Activated CD4-positive, alpha-beta memory T cell treated with anti-CD3 and anti-CD28 coated beads for 36 hours (primary cell): ENCODE data around the gene BSG. TPM values are rescaled to one million over a fixed set of nuclear protein-coding genes. Genes with fewer than 3 reads are reported as not detected.

Experiments used
- CTCF ChIA-PET: fragments of 350-600 bp; sonication (Branson Sonifier 250); formaldehyde crosslinking; loops from one replicate; lab custom pipeline; 2021; ENCODE audit warnings: antibody characterized with exemption, inconsistent platforms; lab: Charles Lee
- POLR2A ChIA-PET: fragments of 350-600 bp; sonication (Branson Sonifier 250); formaldehyde crosslinking; loops from one replicate; lab custom pipeline; 2021; ENCODE audit warnings: antibody characterized with exemption; lab: Charles Lee
- DNase-seq: peaks from one replicate; pipeline ENCODE4 v3.0.0-alpha.2; 2020
- H3K27ac Mint-ChIP-seq: one replicate; pipeline ENCODE4 v1.8.0; 2021; ENCODE audit warnings: mixed read lengths
- H3K27me3 Mint-ChIP-seq: one replicate; pipeline ENCODE4 v1.8.0; 2021; ENCODE audit warnings: mixed read lengths
- H3K36me3 Mint-ChIP-seq: one replicate; pipeline ENCODE4 v1.8.0; 2021; ENCODE audit warnings: mixed read lengths
- H3K4me1 Mint-ChIP-seq: one replicate; pipeline ENCODE4 v1.8.0; 2021; ENCODE audit warnings: low read depth, mixed read lengths
- H3K4me3 Mint-ChIP-seq: one replicate; pipeline ENCODE4 v1.8.0; 2021; ENCODE audit warnings: mild to moderate bottlenecking, mixed read lengths
- H3K9me3 Mint-ChIP-seq: one replicate; pipeline ENCODE4 v1.8.0; 2021; ENCODE audit warnings: mixed read lengths
- intact Hi-C: fragments of 100-400 bp; cut with micrococcal nuclease; formaldehyde crosslinking; loops from one replicate; pipeline ENCODE4 v1.15.1; 2023
- total RNA-seq, 2 experiments: library from RNA; stranded (reverse); gene quantifications; one replicate each; pipeline ENCODE4 v1.2.3, GENCODE V29; 2021

Gene BSG
- total RNA-seq, 2 experiments from 2014 or later = 185 to 205 TPM

DNA sequence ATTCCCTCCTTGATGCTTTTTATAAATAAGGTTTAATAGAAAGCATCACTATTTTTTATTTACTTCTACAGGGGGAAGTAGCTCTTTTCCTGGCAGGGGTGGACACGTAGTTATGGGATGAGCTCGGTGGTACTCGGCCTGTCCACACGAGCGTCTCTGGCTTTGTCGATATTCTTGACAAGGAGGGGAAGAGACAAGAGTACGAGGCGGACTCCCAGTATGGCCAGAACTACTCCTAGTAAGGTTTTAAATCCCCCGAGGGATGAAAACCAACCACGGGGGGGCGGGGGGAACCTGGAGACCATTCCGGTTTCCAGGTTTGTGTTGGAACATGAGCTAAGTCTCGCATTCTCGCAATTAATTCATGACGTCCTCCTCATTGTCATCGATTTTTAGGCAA, 5.6 kb upstream of the BSG start:
- no peaks in the 10 kb centered on the region for H3K9me3 Mint-ChIP-seq
- H3K36me3 Mint-ChIP-seq = peaks cover 4% of the 10 kb centered on the region
- intact Hi-C loops = no loop called here
- H3K4me3 Mint-ChIP-seq = no peak overlapping the region
- peaks cover 8% of the 10 kb centered on the region for H3K4me1 Mint-ChIP-seq
- ChIA-PET CTCF (interaction anchor here (0.8 to 2.1 kb wide), 2 partner anchors 18 to 56 kb away, joined by 3 to 4 read pairs; no protein-coding TSS in a partner anchor), POLR2A (interaction anchor here (0.5 kb wide), 1 partner anchor 37 kb away, joined by 4 read pairs; no protein-coding TSS in a partner anchor)
- H3K27me3 Mint-ChIP-seq = no peaks in the 10 kb centered on the region
- DNase-seq = no peak
- H3K27ac Mint-ChIP-seq = no peak overlapping the region

- CTCF ChIA-PET = interaction anchor here (0.8 to 2.1 kb wide), 2 partner anchors 18 to 57 kb away, joined by 3 to 4 read pairs; no protein-coding TSS in a partner anchor
- no peaks in the 10 kb centered on the region for H3K9me3 Mint-ChIP-seq
- peaks cover 10% of the 10 kb centered on the region for H3K4me1 Mint-ChIP-seq
- no peak overlapping the region for H3K27ac Mint-ChIP-seq
- peaks cover 4% of the 10 kb centered on the region for H3K36me3 Mint-ChIP-seq
- H3K27me3 Mint-ChIP-seq = no peaks in the 10 kb centered on the region
- intact Hi-C loops = no loop called here
- no peak overlapping the region for H3K4me3 Mint-ChIP-seq
- no peak for DNase-seq
- POLR2A ChIA-PET = interaction anchor here (0.5 kb wide), 1 partner anchor 38 kb away, joined by 4 read pairs; no protein-coding TSS in a partner anchor
Observed at GRCh38 chr19:567296-567900, 5.0 kb upstream of the BSG start.

DNA sequence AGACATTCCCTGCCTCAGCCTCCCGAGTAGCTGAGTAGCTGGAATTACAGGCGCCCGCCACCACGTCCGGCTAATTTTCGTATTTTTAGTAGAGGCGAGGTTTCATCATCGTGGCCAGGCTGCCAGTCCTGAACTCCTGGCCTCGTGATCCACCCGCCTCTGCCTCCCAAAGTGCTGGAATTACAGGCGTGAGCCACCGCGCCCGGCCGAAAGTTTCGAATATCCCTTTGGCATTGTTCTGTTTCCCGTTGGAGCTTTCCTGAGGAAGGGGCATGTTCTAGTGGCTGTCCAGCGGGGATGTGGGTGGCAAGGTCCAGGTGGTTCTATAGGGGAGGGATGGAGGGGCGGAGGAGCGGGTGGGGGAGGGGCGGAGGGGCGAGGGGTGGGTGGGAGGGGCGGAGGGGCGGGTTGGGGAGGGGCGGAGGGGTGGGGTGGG, 2.1 kb upstream of the BSG start:
- H3K27me3 Mint-ChIP-seq = no peaks in the 10 kb centered on the region
- peaks cover 26% of the 10 kb centered on the region for H3K4me1 Mint-ChIP-seq
- POLR2A ChIA-PET = no interaction called here
- peak overlapping the region; percentile 63 for H3K4me3 Mint-ChIP-seq
- H3K36me3 Mint-ChIP-seq = peaks cover 4% of the 10 kb centered on the region
- H3K27ac Mint-ChIP-seq = peak overlapping the region; percentile 79
- CTCF ChIA-PET = no interaction called here
- no peaks in the 10 kb centered on the region for H3K9me3 Mint-ChIP-seq
- intact Hi-C loops = no loop called here
- no peak for DNase-seq

DNA sequence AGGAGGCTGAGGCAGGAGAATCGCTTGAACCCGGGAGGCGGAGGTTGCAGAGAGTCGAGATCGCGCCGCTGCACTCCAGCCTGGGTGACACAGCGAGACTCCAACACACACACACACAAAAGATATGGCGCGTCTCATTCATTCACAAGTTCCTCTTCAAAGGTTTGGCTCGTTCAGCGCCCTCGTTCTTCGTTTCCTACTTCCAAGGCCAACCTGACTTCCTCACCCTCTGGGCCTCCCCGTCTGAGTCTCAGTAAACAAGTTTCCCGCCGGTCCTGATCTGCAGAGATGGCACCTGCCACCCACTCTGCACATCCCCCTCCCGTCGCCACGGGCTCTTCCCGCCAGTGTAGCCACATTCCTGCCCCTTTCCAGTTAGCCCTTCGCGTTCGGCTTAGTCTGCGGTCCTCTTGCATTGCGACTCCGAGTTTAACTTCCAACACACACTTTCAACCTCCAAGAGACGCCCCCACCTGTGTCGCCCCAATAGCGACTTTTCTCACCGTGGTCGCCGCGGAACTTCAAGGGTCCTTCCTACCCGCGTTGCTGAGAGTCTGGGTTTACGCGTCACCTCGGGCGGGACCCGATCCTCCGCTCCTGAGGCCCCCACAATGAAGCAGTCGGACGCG, 1.3 kb upstream of the BSG start:
- no peaks in the 10 kb centered on the region for H3K27me3 Mint-ChIP-seq
- peak overlapping the region; percentile 92 for H3K4me3 Mint-ChIP-seq
- DNase-seq = peak; percentile 75
- H3K36me3 Mint-ChIP-seq = peaks cover 4% of the 10 kb centered on the region
- intact Hi-C loops = no loop called here
- peak overlapping the region; percentile 93 for H3K27ac Mint-ChIP-seq
- ChIA-PET POLR2A (interaction anchor here (0.6 to 1.1 kb wide), 2 partner anchors 28 to 61 kb away, joined by 3 to 5 read pairs; no protein-coding TSS in a partner anchor), CTCF (interaction anchor here (1.7 kb wide), 1 partner anchor 60 kb away, joined by 8 read pairs; no protein-coding TSS in a partner anchor)
- no peaks in the 10 kb centered on the region for H3K9me3 Mint-ChIP-seq
- H3K4me1 Mint-ChIP-seq = peaks cover 29% of the 10 kb centered on the region

- Mint-ChIP-seq H3K4me1 (peaks cover 31% of the 10 kb centered on the region), H3K4me3 (peak overlapping the region; percentile 92), H3K27me3 (no peaks in the 10 kb centered on the region), H3K9me3 (no peaks in the 10 kb centered on the region), H3K36me3 (peaks cover 4% of the 10 kb centered on the region), H3K27ac (peak overlapping the region; percentile 93)
- ChIA-PET CTCF (interaction anchor here (1.7 kb wide), 1 partner anchor 61 kb away, joined by 8 read pairs; no protein-coding TSS in a partner anchor), POLR2A (interaction anchor here (0.6 to 1.1 kb wide), 2 partner anchors 29 to 61 kb away, joined by 3 to 5 read pairs; no protein-coding TSS in a partner anchor)
- intact Hi-C loops = no loop called here
- DNase-seq = peak; percentile 46
Observed at GRCh38 chr19:571566-571974, 826 bp upstream of the BSG start.

DNA sequence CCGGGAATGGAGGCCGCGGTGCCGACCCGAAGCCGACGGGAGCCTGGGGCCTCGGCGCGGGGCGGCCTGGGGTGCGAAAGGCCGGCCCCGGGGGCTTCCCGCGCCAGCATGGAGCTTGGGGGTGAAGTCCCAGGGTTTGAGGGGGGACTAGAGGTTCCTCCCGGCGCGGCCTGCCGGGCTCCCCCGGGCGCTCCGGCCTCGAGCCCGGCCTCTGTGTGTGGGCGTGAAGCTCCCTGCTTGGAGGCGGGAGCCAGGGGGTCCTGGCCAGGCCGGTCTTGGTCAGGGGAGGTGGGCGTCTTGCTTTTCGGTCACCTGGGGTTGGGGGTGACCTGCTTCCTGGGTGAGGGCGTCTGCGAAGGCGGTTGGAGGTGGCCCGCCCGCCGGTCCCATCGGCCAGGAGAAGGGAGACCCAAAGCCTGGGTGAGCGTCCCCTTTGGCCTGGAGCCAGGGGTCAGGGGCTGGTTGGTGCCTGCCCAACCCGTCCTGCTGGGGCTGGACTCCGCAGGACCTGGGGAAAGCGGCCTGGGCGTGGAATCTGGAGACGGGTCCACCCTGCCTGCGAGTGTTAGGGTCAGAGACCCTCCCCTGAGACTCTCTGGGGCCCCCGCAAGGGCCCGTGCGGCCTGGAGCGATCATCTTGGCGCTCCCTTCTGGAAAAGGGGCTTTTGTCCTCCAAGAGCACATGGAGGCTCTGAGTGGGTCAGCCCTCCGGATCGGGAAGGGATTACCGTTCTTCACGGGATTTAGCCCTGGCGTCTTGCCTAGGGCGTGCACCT, 535 bp downstream of the BSG start:
- H3K36me3 Mint-ChIP-seq = peaks cover 4% of the 10 kb centered on the region
- peak overlapping the region; percentile 84 for H3K4me3 Mint-ChIP-seq
- no peaks in the 10 kb centered on the region for H3K9me3 Mint-ChIP-seq
- peak; percentile 34 for DNase-seq
- CTCF ChIA-PET = interaction anchor here (0.6 to 1.7 kb wide), 2 partner anchors 13 to 62 kb away, joined by 3 to 8 read pairs; no protein-coding TSS in a partner anchor
- peak overlapping the region; percentile 76 for H3K27ac Mint-ChIP-seq
- H3K27me3 Mint-ChIP-seq = no peaks in the 10 kb centered on the region
- intact Hi-C loops = loop anchor here (1.0 to 2.0 kb wide), 6 partner anchors 38 to 224 kb away; partner anchors contain the start of genes CDC34, PTBP1 and TPGS1
- POLR2A ChIA-PET = interaction anchor here (0.6 to 1.1 kb wide), 4 partner anchors 25 to 84 kb away, joined by 3 read pairs; no protein-coding TSS in a partner anchor
- peaks cover 36% of the 10 kb centered on the region for H3K4me1 Mint-ChIP-seq

GRCh38 chr19:573519-573825, 1.1 kb downstream of the BSG start:
- no peak for DNase-seq
- H3K4me3 Mint-ChIP-seq = peak overlapping the region; percentile 77
- no peak overlapping the region for H3K27ac Mint-ChIP-seq
- H3K4me1 Mint-ChIP-seq = peaks cover 36% of the 10 kb centered on the region
- ChIA-PET CTCF (no interaction called here), POLR2A (no interaction called here)
- intact Hi-C loops = loop anchor here (2.0 kb wide), 4 partner anchors 37 to 87 kb away; partner anchors contain the start of genes CDC34 and TPGS1
- peaks cover 4% of the 10 kb centered on the region for H3K36me3 Mint-ChIP-seq
- H3K27me3 Mint-ChIP-seq = no peaks in the 10 kb centered on the region
- no peaks in the 10 kb centered on the region for H3K9me3 Mint-ChIP-seq

- Mint-ChIP-seq H3K36me3 (peaks cover 2% of the 10 kb centered on the region), H3K4me1 (peaks cover 34% of the 10 kb centered on the region), H3K27me3 (no peaks in the 10 kb centered on the region), H3K4me3 (peak overlapping the region; percentile 37), H3K27ac (no peak overlapping the region), H3K9me3 (no peaks in the 10 kb centered on the region)
- DNase-seq = no peak
- intact Hi-C loops = no loop called here
- ChIA-PET CTCF (interaction anchor here (1.1 to 3.1 kb wide), 3 partner anchors 9 to 64 kb away, joined by 3 to 18 read pairs (median 3); no protein-coding TSS in a partner anchor), POLR2A (interaction anchor here (1.1 kb wide), 1 partner anchor 43 kb away, joined by 3 read pairs; no protein-coding TSS in a partner anchor)
Observed at GRCh38 chr19:574658-575526, 2.5 kb downstream of the BSG start.

DNA sequence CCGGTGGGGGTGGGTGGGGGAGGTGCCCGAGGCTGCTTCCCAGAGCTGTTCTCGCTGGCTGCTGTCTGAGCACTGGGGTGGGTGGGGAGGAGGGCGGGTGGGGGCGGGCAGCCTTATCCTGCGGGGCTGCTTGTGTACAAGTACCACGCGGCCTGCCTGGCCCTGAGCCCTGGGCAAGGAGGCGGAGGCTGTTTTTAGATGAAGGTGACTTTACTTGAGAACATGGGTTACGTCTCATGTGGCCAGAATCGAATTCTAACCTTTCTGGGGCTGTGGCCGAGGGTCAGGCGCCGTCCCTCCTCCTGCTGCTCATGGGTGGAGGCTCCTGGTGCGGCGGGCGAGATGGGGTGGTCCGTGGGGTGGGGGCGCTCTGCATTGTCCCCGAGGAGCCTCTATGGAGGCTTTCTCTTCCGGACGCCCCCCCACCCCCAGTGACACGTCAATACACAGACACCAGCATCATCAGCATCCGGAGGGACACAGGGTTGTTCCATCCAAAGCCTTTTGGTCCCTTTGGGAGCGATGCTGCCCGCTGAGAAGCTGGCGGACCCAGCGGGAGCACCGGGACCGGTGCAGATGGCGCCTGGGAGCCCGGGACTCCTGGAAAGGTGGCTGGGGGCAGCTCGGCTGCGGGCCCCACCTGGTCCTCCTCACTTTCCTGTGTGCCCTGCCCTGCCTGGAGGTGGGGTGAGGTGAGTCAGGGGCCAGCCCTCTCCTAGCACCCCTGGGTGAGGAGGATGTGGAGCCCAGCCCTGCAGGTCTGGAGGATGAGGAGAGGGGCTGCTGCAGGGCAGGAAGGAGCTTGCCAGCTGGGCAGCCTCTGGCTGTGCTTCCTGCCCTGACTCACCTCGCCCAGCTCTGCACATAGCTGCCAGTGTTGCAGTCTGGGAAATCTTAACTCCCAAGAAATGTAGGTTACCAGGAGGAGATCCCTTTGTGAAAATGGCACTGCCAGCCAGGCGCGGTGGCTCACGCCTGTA, 3.4 kb downstream of the BSG start:
- Mint-ChIP-seq H3K9me3 (no peaks in the 10 kb centered on the region), H3K4me1 (peaks cover 33% of the 10 kb centered on the region), H3K27me3 (no peaks in the 10 kb centered on the region), H3K27ac (no peak overlapping the region), H3K4me3 (no peak overlapping the region), H3K36me3 (peaks cover 2% of the 10 kb centered on the region)
- DNase-seq = no peak
- intact Hi-C loops = no loop called here
- ChIA-PET POLR2A (interaction anchor here (1.1 kb wide), 1 partner anchor 44 kb away, joined by 3 read pairs; no protein-coding TSS in a partner anchor), CTCF (interaction anchor here (1.3 to 3.1 kb wide), 3 partner anchors 8 to 65 kb away, joined by 4 to 18 read pairs (median 6); no protein-coding TSS in a partner anchor)
